Ishikawa (cell line): ENCODE data around the gene ATP10A.

Experiments used
- CEBPB ChIP-seq: IDR thresholded peaks from 2 replicates; pipeline ENCODE4 v1.6.1; 2012
- CREB1 ChIP-seq: IDR thresholded peaks from 2 replicates; pipeline ENCODE4 v1.6.1; 2012; ENCODE audit warnings: low read depth
- EGR1 ChIP-seq: IDR thresholded peaks from 2 replicates; pipeline ENCODE4 v1.6.1; 2012
- EP300 ChIP-seq: IDR thresholded peaks from 2 replicates; pipeline ENCODE4 v1.6.1; 2012; ENCODE audit warnings: borderline replicate concordance
- FOXM1 ChIP-seq: IDR thresholded peaks from 2 replicates; pipeline ENCODE4 v1.6.1; 2012; ENCODE audit warnings: low read depth, borderline replicate concordance
- NFIC ChIP-seq: IDR thresholded peaks from 2 replicates; pipeline ENCODE4 v1.6.1; 2012
- RAD21 ChIP-seq: IDR thresholded peaks from 2 replicates; pipeline ENCODE4 v1.6.1; 2012; ENCODE audit warnings: low read depth
- TAF1 ChIP-seq: IDR thresholded peaks from 2 replicates; pipeline ENCODE4 v1.6.1; 2012; ENCODE audit warnings: low read depth, mild to moderate bottlenecking
- TCF12 ChIP-seq: IDR thresholded peaks from 2 replicates; pipeline ENCODE4 v1.6.1; 2012; ENCODE audit warnings: low read depth
- TEAD4 ChIP-seq: IDR thresholded peaks from 2 replicates; pipeline ENCODE4 v1.6.1; 2012
- YY1 ChIP-seq: IDR thresholded peaks from 2 replicates; pipeline ENCODE4 v1.6.1; 2012; ENCODE audit warnings: low read depth
- ZBTB7A ChIP-seq: IDR thresholded peaks from 2 replicates; pipeline ENCODE4 v1.6.1; 2012; ENCODE audit warnings: low read depth
- TF ChIP-seq, protein P1 (sequence below): IDR thresholded peaks from 2 replicates; pipeline ENCODE4 v1.6.1; 2012
- TF ChIP-seq, protein P2 (sequence below): IDR thresholded peaks from 2 replicates; pipeline ENCODE4 v1.6.1; 2012; ENCODE audit warnings: low read depth, mild to moderate bottlenecking
- TF ChIP-seq, protein P3 (sequence below): IDR thresholded peaks from 2 replicates; pipeline ENCODE4 v1.6.1; 2012

ATP10A gene

DNA sequence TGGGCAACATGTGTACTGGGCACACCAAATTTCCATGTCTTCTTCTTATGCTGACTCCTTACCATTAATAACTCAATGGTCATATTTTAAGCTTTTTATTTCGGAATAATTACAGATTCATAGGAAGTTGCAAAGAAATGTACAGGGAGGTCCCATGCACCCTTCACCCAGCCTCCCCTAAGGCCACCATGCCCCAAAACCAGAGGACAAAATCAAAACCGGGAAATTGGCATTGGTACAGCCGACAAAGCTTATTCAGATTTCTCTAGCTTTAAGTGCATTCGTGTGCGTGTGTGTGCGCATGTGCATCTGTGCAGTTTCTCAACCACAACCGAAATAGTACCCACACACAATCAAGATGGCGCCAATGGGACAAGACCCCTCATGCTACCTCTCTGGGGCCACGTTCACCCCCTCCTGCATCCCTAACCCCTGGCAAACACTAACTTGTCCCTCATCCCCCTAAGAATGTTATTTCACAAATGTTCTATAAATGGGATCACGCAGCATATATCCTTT is 23.4 kb downstream of the ATP10A start:
- TF ChIP-seq, protein P1, sequence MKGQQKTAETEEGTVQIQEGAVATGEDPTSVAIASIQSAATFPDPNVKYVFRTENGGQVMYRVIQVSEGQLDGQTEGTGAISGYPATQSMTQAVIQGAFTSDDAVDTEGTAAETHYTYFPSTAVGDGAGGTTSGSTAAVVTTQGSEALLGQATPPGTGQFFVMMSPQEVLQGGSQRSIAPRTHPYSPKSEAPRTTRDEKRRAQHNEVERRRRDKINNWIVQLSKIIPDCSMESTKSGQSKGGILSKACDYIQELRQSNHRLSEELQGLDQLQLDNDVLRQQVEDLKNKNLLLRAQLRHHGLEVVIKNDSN, result no peak
- TF ChIP-seq TEAD4 (no peak), EP300 (no peak), CREB1 (no peak), RAD21 (no peak), FOXM1 (no peak)
- TF ChIP-seq, protein P2, sequence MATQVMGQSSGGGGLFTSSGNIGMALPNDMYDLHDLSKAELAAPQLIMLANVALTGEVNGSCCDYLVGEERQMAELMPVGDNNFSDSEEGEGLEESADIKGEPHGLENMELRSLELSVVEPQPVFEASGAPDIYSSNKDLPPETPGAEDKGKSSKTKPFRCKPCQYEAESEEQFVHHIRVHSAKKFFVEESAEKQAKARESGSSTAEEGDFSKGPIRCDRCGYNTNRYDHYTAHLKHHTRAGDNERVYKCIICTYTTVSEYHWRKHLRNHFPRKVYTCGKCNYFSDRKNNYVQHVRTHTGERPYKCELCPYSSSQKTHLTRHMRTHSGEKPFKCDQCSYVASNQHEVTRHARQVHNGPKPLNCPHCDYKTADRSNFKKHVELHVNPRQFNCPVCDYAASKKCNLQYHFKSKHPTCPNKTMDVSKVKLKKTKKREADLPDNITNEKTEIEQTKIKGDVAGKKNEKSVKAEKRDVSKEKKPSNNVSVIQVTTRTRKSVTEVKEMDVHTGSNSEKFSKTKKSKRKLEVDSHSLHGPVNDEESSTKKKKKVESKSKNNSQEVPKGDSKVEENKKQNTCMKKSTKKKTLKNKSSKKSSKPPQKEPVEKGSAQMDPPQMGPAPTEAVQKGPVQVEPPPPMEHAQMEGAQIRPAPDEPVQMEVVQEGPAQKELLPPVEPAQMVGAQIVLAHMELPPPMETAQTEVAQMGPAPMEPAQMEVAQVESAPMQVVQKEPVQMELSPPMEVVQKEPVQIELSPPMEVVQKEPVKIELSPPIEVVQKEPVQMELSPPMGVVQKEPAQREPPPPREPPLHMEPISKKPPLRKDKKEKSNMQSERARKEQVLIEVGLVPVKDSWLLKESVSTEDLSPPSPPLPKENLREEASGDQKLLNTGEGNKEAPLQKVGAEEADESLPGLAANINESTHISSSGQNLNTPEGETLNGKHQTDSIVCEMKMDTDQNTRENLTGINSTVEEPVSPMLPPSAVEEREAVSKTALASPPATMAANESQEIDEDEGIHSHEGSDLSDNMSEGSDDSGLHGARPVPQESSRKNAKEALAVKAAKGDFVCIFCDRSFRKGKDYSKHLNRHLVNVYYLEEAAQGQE, result no peak

DNA sequence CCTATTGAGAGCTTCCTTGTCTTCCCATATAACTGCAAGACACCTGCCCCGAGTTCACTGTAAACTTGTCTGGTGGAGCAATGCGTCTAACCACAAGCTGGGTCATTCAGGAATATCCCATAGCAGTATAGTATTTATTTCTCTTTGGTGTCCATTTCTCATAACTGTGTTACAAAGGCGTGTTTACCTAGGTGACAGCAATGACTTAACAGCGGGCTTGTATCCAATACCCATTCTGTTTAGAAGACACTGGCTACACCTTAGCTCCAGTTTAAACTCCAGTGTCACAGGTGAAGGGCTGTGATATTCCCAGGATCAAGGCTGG is 24.3 kb downstream of the ATP10A start:
- TF ChIP-seq ZBTB7A, result no peak
- no peak for TF ChIP-seq TAF1
- no peak for TF ChIP-seq TEAD4
- no peak for TF ChIP-seq EGR1
- TF ChIP-seq, protein P1, result no peak
- no peak for TF ChIP-seq CREB1
- no peak for TF ChIP-seq NFIC
- TF ChIP-seq, protein P3, sequence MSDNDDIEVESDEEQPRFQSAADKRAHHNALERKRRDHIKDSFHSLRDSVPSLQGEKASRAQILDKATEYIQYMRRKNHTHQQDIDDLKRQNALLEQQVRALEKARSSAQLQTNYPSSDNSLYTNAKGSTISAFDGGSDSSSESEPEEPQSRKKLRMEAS, result no peak
- no peak for TF ChIP-seq FOXM1
- no peak for TF ChIP-seq RAD21
- TF ChIP-seq YY1, result no peak
- TF ChIP-seq, protein P2, result no peak

DNA sequence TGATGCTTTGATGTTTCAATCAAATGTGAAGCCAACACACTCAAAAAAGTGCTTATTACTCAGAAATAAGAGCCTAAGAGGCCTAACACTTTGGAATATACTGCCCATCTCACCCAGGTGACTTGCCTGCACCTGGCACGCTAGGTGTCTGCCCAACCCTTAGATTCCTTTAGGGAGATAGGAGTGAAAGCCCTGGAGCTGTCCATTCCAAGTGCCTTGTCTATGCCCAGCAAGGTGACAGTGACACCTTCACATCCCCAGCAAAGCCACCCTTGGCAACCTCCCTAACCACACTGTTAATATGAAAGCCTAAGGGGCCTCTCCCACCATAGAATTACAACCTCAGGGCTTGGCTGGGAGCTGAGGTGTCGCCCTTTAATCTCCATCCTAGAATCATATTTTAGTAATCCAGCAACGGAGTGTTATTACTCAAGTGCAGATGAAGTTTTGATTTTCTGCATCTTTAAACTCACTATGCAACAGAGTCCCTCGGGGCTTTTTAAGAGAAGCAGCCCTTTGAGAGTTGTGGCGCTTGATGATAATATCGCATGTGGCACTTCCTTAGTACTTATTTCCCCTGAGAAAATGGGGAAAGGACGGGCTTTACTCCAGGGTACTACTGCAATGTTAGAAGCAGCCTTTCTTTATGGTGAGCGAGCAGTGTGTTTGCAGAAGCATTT is 24.8 kb downstream of the ATP10A start:
- TF ChIP-seq EP300 (no peak), FOXM1 (no peak), CREB1 (no peak), EGR1 (no peak), TCF12 (no peak), YY1 (no peak), TAF1 (no peak), ZBTB7A (no peak)
- TF ChIP-seq, protein P2, result no peak
- TF ChIP-seq, protein P3, result no peak

DNA sequence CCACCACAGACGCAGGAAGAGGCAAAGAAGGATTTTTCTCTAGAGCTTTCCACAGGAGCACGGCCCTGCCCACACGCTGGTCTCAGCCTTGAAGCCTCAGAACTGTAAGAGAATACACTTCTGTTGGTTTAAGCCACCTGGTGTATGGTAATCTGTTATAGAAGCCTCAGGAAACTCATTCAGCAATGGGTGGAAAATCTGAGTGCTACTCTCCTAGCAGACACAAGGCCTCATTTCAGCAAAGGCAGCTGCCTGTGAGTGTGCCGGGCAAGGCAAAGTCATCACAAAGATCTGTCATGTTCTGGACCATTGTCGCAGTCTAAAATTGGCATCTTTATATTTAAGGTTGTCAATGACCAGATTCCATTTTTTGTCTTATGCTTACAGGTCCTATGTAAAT is 31.0 kb downstream of the ATP10A start:
- no peak for TF ChIP-seq TEAD4
- TF ChIP-seq CREB1, result no peak
- TF ChIP-seq, protein P3, result no peak
- TF ChIP-seq CEBPB, result no peak
- no peak for TF ChIP-seq YY1
- TF ChIP-seq ZBTB7A, result no peak
- no peak for TF ChIP-seq FOXM1
- no peak for TF ChIP-seq TAF1
- no peak for TF ChIP-seq RAD21
- TF ChIP-seq EGR1, result no peak
- no peak for TF ChIP-seq EP300
- TF ChIP-seq TCF12, result no peak
